AG04450 (cell line): ENCODE measurements around the gene CNP. TPM values are rescaled to one million over a fixed set of nuclear protein-coding genes. Genes with fewer than 3 reads are reported as not detected.

Experiments
- CTCF ChIA-PET: fragments of 300-600, 350-600 bp; formaldehyde crosslinking; extraction: SDS; loops from one replicate; lab custom pipeline; 2022; ENCODE audit warnings: antibody characterized with exemption, inconsistent platforms; lab: Charles Lee
- POLR2A ChIA-PET: fragments of 350-600 bp; formaldehyde crosslinking; extraction: SDS; loops from one replicate; lab custom pipeline; 2021; ENCODE audit warnings: antibody characterized with exemption, inconsistent platforms; lab: Yijun Ruan, JAX
- DNase-seq: peaks from one replicate; pipeline ENCODE4 v3.0.0-alpha.2; 2011; ENCODE audit warnings: low read depth, low spot score
- H3K27ac ChIP-seq: one replicate; pipeline ENCODE4 v1.5.1; 2012; ENCODE audit warnings: low read depth, low read length, control low read depth
- H3K27me3 ChIP-seq: one replicate; pipeline ENCODE4 v1.6.0; 2012; ENCODE audit warnings: low read length; ENCODE audit not compliant: control insufficient read depth, insufficient read depth
- H3K4me3 ChIP-seq: 2 replicates; pipeline ENCODE4 v1.5.1; 2011; ENCODE audit warnings: mild to moderate bottlenecking, low read depth, low read length, control low read depth
- H3K9me3 ChIP-seq: 2 replicates; pipeline ENCODE4 v1.5.1; 2012; ENCODE audit warnings: low read length; ENCODE audit not compliant: control insufficient read depth, insufficient read depth
- polyA plus RNA-seq: library from polyadenylated mRNA; depleted of rRNA; stranded (reverse); fragments of >200 nt; gene quantifications from 2 replicates; pipeline ENCODE4 v1.2.3, GENCODE V29; 2011
- TF ChIP-seq, protein P1 (sequence below): IDR thresholded peaks from 2 replicates; pipeline ENCODE4 v1.5.1; 2011; ENCODE audit warnings: low read depth, low read length, control low read depth, inconsistent platforms

The CNP gene
- polyA plus RNA-seq, 1 experiment, result 53.0 TPM

DNA sequence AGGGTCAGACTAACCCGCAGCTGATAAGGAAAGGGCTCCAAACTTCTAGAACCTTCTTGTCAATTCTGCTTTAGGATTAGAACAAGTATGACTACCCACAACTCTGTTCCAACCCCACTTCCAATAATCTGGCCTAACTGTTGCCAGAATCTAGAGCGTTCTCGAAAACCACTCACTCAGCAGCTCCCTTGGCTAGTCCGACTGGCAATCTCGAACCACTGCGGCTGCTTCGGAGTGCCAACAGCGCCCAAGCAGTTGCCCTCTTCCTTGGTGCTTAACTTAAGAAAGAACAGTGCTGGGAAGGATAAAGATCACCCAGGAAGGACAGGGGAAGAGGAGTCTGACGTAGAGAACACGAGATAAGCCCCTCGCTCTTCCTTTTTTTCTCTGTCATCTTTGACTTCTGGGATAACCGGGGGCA, 49.8 kb downstream of the CNP start:
- Histone ChIP-seq H3K4me3 (peak overlapping the region; percentile 99), H3K9me3 (peaks cover 4% of the 10 kb centered on the region; the same call in 1 of the 2 replicates), H3K27ac (peak overlapping the region; percentile 87), H3K27me3 (no peaks in the 10 kb centered on the region)
- TF ChIP-seq, protein P1, sequence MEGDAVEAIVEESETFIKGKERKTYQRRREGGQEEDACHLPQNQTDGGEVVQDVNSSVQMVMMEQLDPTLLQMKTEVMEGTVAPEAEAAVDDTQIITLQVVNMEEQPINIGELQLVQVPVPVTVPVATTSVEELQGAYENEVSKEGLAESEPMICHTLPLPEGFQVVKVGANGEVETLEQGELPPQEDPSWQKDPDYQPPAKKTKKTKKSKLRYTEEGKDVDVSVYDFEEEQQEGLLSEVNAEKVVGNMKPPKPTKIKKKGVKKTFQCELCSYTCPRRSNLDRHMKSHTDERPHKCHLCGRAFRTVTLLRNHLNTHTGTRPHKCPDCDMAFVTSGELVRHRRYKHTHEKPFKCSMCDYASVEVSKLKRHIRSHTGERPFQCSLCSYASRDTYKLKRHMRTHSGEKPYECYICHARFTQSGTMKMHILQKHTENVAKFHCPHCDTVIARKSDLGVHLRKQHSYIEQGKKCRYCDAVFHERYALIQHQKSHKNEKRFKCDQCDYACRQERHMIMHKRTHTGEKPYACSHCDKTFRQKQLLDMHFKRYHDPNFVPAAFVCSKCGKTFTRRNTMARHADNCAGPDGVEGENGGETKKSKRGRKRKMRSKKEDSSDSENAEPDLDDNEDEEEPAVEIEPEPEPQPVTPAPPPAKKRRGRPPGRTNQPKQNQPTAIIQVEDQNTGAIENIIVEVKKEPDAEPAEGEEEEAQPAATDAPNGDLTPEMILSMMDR, result no peak
- DNase-seq, result no peak
- ChIA-PET CTCF (interaction anchor here (0.7 to 2.6 kb wide), 7 partner anchors 9 to 320 kb away, joined by 3 to 14 read pairs (median 4); no protein-coding TSS in a partner anchor), POLR2A (interaction anchor here (1.3 to 1.4 kb wide), 3 partner anchors 10 to 91 kb away, joined by 3 to 8 read pairs (median 6); no protein-coding TSS in a partner anchor)

DNA sequence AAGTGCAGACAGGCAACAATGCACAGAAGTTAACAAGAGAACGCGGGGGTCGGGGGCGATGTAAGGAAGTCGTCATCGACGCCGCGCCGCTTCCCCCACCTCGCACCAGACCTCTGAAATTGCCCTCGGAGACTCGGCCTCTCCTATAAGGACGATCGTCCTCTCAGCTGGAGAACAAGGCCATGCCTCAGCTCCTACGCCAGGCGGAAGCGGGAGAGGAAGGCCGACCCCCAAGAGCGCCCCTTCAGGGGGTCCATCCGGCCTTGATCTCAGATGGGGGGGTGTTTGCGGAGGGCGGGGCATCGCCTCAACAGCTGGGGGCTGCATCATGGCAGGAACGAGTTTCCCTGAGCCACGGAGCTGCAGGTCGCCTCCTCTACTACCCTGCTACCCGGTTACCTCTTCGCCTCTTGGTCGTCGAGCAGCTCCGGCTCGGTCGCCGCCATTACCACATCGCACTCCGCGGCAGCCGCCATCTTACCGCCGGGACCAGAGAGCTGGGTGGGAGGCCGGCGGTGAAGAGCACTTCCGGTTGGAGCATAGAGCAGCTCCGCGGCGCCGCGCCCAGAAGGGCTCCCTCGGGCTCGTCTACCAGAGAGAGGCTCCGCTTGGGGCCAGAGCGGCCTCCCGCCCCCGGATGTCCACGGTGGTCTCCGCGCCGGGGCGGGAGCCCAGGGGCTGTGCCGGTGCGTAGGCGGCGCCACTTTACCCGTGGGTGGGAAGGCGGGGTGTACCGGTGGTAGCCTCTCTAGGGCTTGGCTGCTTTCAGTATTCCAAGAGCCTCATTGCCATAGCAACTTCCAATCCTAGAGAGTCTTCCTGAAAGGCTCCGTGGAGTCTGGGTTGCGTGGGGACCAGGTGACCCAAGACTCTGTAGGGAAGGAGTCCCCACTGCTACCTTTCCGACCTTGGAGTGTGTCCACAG, 50.6 kb downstream of the CNP start, which contains the start of gene DNAJC7:
TSS of gene DNAJC7 (minus strand) at position 499 of the 925 bp plus-strand sequence. CDS start at position 476, 23 bp downstream.
- CTCF ChIA-PET, result interaction anchor here (0.7 to 2.6 kb wide), 5 partner anchors 9 to 84 kb away, joined by 3 to 14 read pairs (median 4); no protein-coding TSS in a partner anchor
- peak; percentile 68 for DNase-seq
- TF ChIP-seq, protein P1, result 0 out of 2 replicates have a peak, but pooled peaks have one; percentile 6

GRCh38 chr17:42017866-42018200, 51.2 kb downstream of the CNP start:
- CTCF ChIA-PET, result interaction anchor here (0.8 to 2.6 kb wide), 7 partner anchors 8 to 500 kb away, joined by 3 to 14 read pairs (median 4); no protein-coding TSS in a partner anchor
- DNase-seq, result no peak
- TF ChIP-seq, protein P1, result no peak
- Histone ChIP-seq H3K9me3 (peaks cover 4% of the 10 kb centered on the region; the same call in 1 of the 2 replicates), H3K4me3 (peak overlapping the region; percentile 99), H3K27me3 (no peaks in the 10 kb centered on the region), H3K27ac (peak overlapping the region; percentile 73)
- POLR2A ChIA-PET, result interaction anchor here (0.6 to 1.9 kb wide), 13 partner anchors 9 to 402 kb away, joined by 3 to 8 read pairs (median 5); partner anchors contain the start of genes CNP and DHX58

More for the DNA sequence above, 50.6 kb downstream of the CNP start, which contains the start of gene DNAJC7:
- POLR2A ChIA-PET, result interaction anchor here (0.6 to 1.9 kb wide), 12 partner anchors 9 to 328 kb away, joined by 3 to 8 read pairs (median 5); partner anchors contain the start of genes CNP and DHX58
- H3K27me3 ChIP-seq, result no peaks in the 10 kb centered on the region
- H3K9me3 ChIP-seq, result peaks cover 4% of the 10 kb centered on the region; the same call in 1 of the 2 replicates
- peak within 1 kb of the TSS; percentile 87 for H3K27ac ChIP-seq
- H3K4me3 ChIP-seq, result peak within 1 kb of the TSS; percentile 99

DNA sequence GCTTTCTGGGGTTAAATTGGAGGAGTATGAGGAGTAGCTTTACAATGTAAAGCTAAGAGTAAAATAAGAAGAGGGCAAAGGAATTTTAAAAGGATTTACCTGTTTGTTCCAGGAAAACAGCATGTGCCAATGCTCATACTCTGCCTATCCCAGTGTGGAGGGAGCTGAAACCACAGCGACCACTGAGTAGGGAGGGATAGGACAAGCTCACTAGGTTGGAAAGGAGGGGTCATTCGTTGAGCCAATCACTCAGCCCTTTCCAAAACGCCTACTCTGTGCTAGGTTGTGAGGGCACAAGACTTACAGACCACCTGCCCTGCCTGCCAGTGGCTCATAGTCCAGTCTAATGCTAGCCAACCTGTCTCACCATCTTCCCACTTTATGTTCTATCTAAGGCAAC, 51.7 kb downstream of the CNP start:
- TF ChIP-seq, protein P1, result no peak
- POLR2A ChIA-PET, result interaction anchor here (0.6 to 1.9 kb wide), 4 partner anchors 8 to 402 kb away, joined by 3 to 7 read pairs (median 5); partner anchors contain the start of gene DHX58
- Histone ChIP-seq H3K27ac (peak overlapping the region; percentile 73), H3K9me3 (peaks cover 4% of the 10 kb centered on the region; the same call in 1 of the 2 replicates), H3K4me3 (peak overlapping the region; percentile 99), H3K27me3 (no peaks in the 10 kb centered on the region)
- CTCF ChIA-PET, result interaction anchor here (0.8 to 2.5 kb wide), 8 partner anchors 16 to 499 kb away, joined by 3 to 9 read pairs (median 3); partner anchors contain the start of gene DHX58
- DNase-seq, result no peak
